ENCODE results near the gene HAUS8. TPM values are rescaled to one million over a fixed set of nuclear protein-coding genes. Genes with fewer than 3 reads are reported as not detected.
"Not testable (repeated sequence)": the region's sequence is repeated elsewhere in the genome, so short reads cannot be mapped to it uniquely, and the experiment has no call there.

Gene HAUS8
- total and polyA plus RNA-seq, 2 of the 8 experiments (the other 6 are each of a cell fraction or from before 2014, with no cell fraction given), result 18.4 to 23.2 TPM

GRCh38 chr19:17094694-17095093 is 19.4 kb upstream of the HAUS8 start:
- H2BK5ac ChIP-seq (ENCODE audit: low read depth, low read length); H3K4ac ChIP-seq (replicated peaks; ENCODE audit: insufficient read length, low read depth, low read length); H3K4me2 ChIP-seq (ENCODE audit: insufficient read depth in 1 of 2, low read depth in 2 of 2, low read length in 2 of 2); H4K91ac ChIP-seq (replicated peaks; ENCODE audit: insufficient read length, low read length); H3K4me1 ChIP-seq (replicated peaks in 1 of 4; ENCODE audit: control insufficient read depth in 3 of 4, insufficient read depth in 4 of 4, low read length in 3 of 4); H3K27me3 ChIP-seq (replicated peaks in 1 of 4; ENCODE audit: control insufficient read depth in 3 of 4, extremely low read depth in 1 of 4, insufficient read depth in 3 of 4, low read length in 3 of 4); H2BK12ac ChIP-seq (ENCODE audit: low read depth, low read length); H3K23ac ChIP-seq (ENCODE audit: insufficient read length); H3K27ac ChIP-seq (ENCODE audit: low read depth, low read length); H4K5ac ChIP-seq (ENCODE audit: insufficient read length, low read depth, low read length); H3K14ac ChIP-seq (ENCODE audit: insufficient read length); H3K9ac ChIP-seq (replicated peaks in 1 of 4; ENCODE audit: extremely low read depth in 1 of 4, low read depth in 3 of 4, low read length in 3 of 4); H2BK20ac ChIP-seq (ENCODE audit: low read length); H3K4me3 ChIP-seq (ENCODE audit: extremely low read depth in 1 of 4, insufficient read depth in 2 of 4, low read depth in 3 of 4, low read length in 4 of 4); H3K18ac ChIP-seq (ENCODE audit: extremely low read depth, low read length); H3K36me3 ChIP-seq (ENCODE audit: control insufficient read depth in 2 of 4, insufficient read depth in 4 of 4, low read length in 3 of 4); H3K9me3 ChIP-seq (ENCODE audit: insufficient read depth in 2 of 2, low read depth in 1 of 2, low read length in 1 of 2); H3K56ac ChIP-seq (replicated peaks; ENCODE audit: insufficient read length, low read depth, low read length); H4K8ac ChIP-seq (ENCODE audit: extremely low read depth, insufficient read depth, low read length); DNase-seq (ENCODE audit: low read depth in 1 of 2, low spot score in 2 of 2); H2BK15ac ChIP-seq (ENCODE audit: low read length); H2BK120ac ChIP-seq (replicated peaks; ENCODE audit: low read depth, low read length); H2AK5ac ChIP-seq (ENCODE audit: low read depth, low read length); H2AFZ ChIP-seq (ENCODE audit: low read length); H3K23me2 ChIP-seq (ENCODE audit: low read depth, low read length); FAIRE-seq: not testable (repeated sequence)
- peaks cover 0 to 12% of the 10 kb centered on the region in 2 experiments for H4K20me1 ChIP-seq (replicated peaks in 1 of 2; ENCODE audit: control insufficient read depth in 1 of 2, insufficient read depth in 2 of 2, low read length in 2 of 2)
- H3K79me2 ChIP-seq (ENCODE audit: control insufficient read depth in 1 of 2, insufficient read depth in 2 of 2, low read length in 2 of 2), result peaks cover 0 to 45% of the 10 kb centered on the region in 2 experiments; a peak in 3 of 4 replicates
- POLR2A ChIA-PET (ENCODE audit: partially characterized antibody), result interaction anchor here (1.0 kb wide), 1 partner anchor 9 kb away, joined by 3 read pairs; no protein-coding TSS in a partner anchor
- 94% methylated on average over 3 of the region's 3 CpGs; no CpG with 5 or more reads in 1 of the 2 experiments for WGBS, 2 experiments (ENCODE audit: extremely low coverage in 1 of 2, insufficient coverage in 1 of 2, insufficient read length in 1 of 2, insufficient replicate concordance in 2 of 2, low coverage in 1 of 2, low lambda C conversion rate in 2 of 2, missing lambda C conversion rate in 1 of 2)
- H3K79me1 ChIP-seq (ENCODE audit: low read depth, low read length), result peaks cover 23% of the 10 kb centered on the region; the same call in 1 of the 2 replicates
- CTCF ChIA-PET (ENCODE audit: partially characterized antibody), result interaction anchor here (0.6 to 2.9 kb wide), 3 partner anchors 8 to 835 kb away, joined by 3 to 8 read pairs (median 3); no protein-coding TSS in a partner anchor

All from H1 (cell line).